Cardiac muscle cell (in vitro differentiated cells and primary cell): ENCODE measurements around the gene ABCG8. TPM values are rescaled to one million over a fixed set of nuclear protein-coding genes. Genes with fewer than 3 reads are reported as not detected.

Experiments
- DNase-seq, 2 donors: peaks; one replicate each; pipeline versions ENCODE4 v3.0.0 to v3.0.0-alpha.2; 2010 to 2017; ENCODE audit warnings: low read depth in 1 of 2, low spot score in 1 of 2
- H3K27ac ChIP-seq: fragments of 200-600 bp; sonication (generic); 2 replicates; pipeline ENCODE4 v1.5.1; 2016
- H3K27me3 ChIP-seq: fragments of 200-600 bp; sonication (generic); 2 replicates; pipeline ENCODE4 v1.6.0; 2016; ENCODE audit warnings: control low read depth
- H3K36me3 ChIP-seq: fragments of 200-600 bp; sonication (generic); 2 replicates; pipeline ENCODE4 v1.5.1; 2016; ENCODE audit warnings: control low read depth
- H3K4me1 ChIP-seq: fragments of 200-600 bp; sonication (generic); 2 replicates; pipeline ENCODE4 v1.8.1; 2017; ENCODE audit warnings: low read depth, mild to moderate bottlenecking, mixed run types
- H3K4me3 ChIP-seq: fragments of 200-600 bp; sonication (generic); 2 replicates; pipeline ENCODE4 v1.5.1; 2016; ENCODE audit warnings: mild to moderate bottlenecking
- H3K9me3 ChIP-seq: fragments of 200-600 bp; sonication (generic); 2 replicates; pipeline ENCODE4 v1.5.1; 2017; ENCODE audit warnings: low read depth, mild to moderate bottlenecking, control low read depth
- CTCF ChIP-seq: IDR thresholded peaks from 2 replicates; pipeline ENCODE4 v1.5.1; 2012; ENCODE audit warnings: low read depth, mild to moderate bottlenecking, low read length
- polyA plus RNA-seq: library from polyadenylated mRNA; unstranded; fragments of >200 nt; fragmentation: Nextera tagmentation; extraction: Ambion mirVana; gene quantifications from 2 replicates; pipeline ENCODE4 v1.2.1, GENCODE V29; 2016
- total RNA-seq: library from RNA; depleted of rRNA; stranded (reverse); fragments of >200 nt; gene quantifications from 2 replicates; pipeline ENCODE4 v1.2.3, GENCODE V29; 2016

Gene ABCG8
- total and polyA plus RNA-seq, 2 experiments from 2014 or later, result 0.04 TPM; not detected in 1

- H3K4me1 ChIP-seq, result no peaks in the 10 kb centered on the region
- H3K36me3 ChIP-seq, result no peaks in the 10 kb centered on the region
- H3K4me3 ChIP-seq, result no peak overlapping the region
- TF ChIP-seq CTCF, result no peak
- DNase-seq, result no peak
- no peaks in the 10 kb centered on the region for H3K9me3 ChIP-seq
- no peak overlapping the region for H3K27ac ChIP-seq
- no peaks in the 10 kb centered on the region for H3K27me3 ChIP-seq
These were observed 14.6 kb downstream of the ABCG8 start for GRCh38 chr2:43853141-43854081.

DNA sequence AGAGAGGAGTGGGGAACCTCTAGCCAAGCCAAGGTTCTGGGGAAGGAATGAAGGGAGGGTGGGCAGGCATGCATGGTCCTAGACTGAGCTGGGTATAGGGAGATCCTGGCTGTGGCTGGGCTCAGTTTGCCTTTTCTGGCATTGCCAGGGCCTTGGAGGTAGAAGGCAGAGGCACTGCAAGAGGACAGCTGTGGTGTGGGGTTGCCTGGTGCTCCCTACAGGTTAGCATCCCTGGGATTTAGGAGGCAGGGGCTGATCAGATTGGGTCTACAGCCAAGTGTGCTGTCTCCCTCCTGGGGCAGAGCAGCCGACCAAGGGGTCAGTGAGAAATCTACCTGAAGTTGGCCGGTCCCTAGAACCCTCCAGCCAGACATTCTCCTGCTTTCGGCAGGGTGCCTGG lies 15.9 kb downstream of the ABCG8 start:
- no peak overlapping the region for H3K27ac ChIP-seq
- H3K4me3 ChIP-seq, result no peak overlapping the region
- H3K36me3 ChIP-seq, result no peaks in the 10 kb centered on the region
- no peaks in the 10 kb centered on the region for H3K4me1 ChIP-seq
- no peak for TF ChIP-seq CTCF
- no peaks in the 10 kb centered on the region for H3K27me3 ChIP-seq
- no peaks in the 10 kb centered on the region for H3K9me3 ChIP-seq
- no peak for DNase-seq

GRCh38 chr2:43855292-43855691 lies 16.5 kb downstream of the ABCG8 start:
- TF ChIP-seq CTCF, result no peak
- H3K36me3 ChIP-seq, result no peaks in the 10 kb centered on the region
- no peak for DNase-seq
- H3K27ac ChIP-seq, result no peak overlapping the region
- no peak overlapping the region for H3K4me3 ChIP-seq
- H3K4me1 ChIP-seq, result no peaks in the 10 kb centered on the region
- H3K9me3 ChIP-seq, result no peaks in the 10 kb centered on the region
- H3K27me3 ChIP-seq, result no peaks in the 10 kb centered on the region

- TF ChIP-seq CTCF, result no peak
- Histone ChIP-seq H3K4me3 (no peak overlapping the region), H3K36me3 (no peaks in the 10 kb centered on the region), H3K27ac (no peak overlapping the region), H3K4me1 (no peaks in the 10 kb centered on the region), H3K27me3 (no peaks in the 10 kb centered on the region), H3K9me3 (no peaks in the 10 kb centered on the region)
- DNase-seq, result no peak
These were observed 33.4 kb downstream of the ABCG8 start for GRCh38 chr2:43872151-43872550.

DNA sequence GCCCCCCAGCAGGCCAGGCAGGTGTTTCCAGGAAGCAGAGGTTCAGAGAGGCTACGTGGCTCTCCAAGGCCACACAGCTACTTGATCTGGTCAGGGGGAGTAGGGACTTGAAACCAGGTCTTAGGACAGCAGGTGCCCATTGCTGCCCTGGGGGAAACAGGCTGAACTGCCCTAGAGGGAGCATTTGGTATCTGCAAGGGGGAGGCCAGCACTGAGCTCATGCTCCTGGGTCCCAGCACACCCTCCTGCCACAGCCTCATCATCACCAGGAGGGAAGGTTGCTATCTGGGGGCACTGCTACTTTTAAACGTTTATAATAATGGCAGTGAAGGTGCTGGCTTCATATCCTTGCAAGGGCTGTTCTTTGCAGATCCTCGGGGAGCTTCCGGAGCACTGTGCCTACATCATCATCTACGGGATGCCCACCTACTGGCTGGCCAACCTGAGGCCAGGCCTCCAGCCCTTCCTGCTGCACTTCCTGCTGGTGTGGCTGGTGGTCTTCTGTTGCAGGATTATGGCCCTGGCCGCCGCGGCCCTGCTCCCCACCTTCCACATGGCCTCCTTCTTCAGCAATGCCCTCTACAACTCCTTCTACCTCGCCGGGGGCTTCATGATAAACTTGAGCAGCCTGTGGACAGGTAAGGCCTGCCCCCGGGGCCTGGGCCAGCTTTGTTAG lies 36.1 kb downstream of the ABCG8 start:
- no peak for TF ChIP-seq CTCF

More for the DNA sequence above, 36.1 kb downstream of the ABCG8 start:
- H3K4me3 ChIP-seq, result no peak overlapping the region
- H3K36me3 ChIP-seq, result no peaks in the 10 kb centered on the region
- DNase-seq, result no peak
- no peaks in the 10 kb centered on the region for H3K4me1 ChIP-seq
- no peaks in the 10 kb centered on the region for H3K27me3 ChIP-seq
- H3K27ac ChIP-seq, result no peak overlapping the region
- no peaks in the 10 kb centered on the region for H3K9me3 ChIP-seq
